D341Med (cell line): Measurements from ENCODE around the gene RPS18.
"Not testable (repeated sequence)": the region's sequence is repeated elsewhere in the genome, so short reads cannot be mapped to it uniquely, and the experiment has no call there.

Experiments used
- DNase-seq: peaks from one replicate; pipeline ENCODE4 v3.0.0; 2012; ENCODE audit warnings: low spot score

The RPS18 gene

DNA sequence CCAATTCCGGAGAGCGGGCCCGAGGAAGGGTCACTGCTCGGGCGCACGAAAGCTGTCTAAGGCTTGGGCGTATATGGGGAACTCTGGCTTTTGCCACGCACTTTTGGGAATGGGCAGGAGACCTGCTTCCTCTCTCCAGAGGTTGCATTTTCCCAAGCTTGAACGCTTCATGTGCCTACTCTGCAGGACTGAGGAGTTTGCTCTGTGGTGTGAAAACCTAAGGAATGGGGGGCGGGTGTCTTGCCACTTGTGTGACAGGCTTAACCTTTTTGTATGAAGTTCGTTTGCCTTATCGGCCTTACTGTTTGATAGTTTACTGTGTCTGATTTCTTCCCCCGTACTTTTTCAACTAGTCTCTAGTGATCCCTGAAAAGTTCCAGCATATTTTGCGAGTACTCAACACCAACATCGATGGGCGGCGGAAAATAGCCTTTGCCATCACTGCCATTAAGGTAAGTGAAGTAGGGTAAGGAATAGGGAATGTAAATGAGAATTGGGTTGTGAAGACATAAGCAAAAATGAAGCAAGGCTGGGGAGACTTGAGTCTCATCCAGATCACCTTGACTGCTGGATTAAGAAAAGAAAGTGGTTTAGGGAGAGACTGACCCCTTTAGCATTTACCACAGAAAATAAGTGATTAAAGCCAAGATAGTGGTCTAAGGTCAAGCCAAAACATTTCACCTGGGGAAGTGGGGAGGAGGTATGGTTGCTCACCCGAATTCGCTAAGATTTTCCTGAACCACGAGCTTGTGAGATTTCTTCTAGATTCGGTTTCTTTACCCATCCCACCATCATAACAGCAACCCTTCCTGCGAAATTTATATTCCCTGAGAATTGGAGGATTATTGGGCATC is 627 bp downstream of the RPS18 start:
- DNase-seq: no peak

- DNase-seq: no peak
Observed at GRCh38 chr6:33273129-33273923, 1.5 kb downstream of the RPS18 start.

DNA sequence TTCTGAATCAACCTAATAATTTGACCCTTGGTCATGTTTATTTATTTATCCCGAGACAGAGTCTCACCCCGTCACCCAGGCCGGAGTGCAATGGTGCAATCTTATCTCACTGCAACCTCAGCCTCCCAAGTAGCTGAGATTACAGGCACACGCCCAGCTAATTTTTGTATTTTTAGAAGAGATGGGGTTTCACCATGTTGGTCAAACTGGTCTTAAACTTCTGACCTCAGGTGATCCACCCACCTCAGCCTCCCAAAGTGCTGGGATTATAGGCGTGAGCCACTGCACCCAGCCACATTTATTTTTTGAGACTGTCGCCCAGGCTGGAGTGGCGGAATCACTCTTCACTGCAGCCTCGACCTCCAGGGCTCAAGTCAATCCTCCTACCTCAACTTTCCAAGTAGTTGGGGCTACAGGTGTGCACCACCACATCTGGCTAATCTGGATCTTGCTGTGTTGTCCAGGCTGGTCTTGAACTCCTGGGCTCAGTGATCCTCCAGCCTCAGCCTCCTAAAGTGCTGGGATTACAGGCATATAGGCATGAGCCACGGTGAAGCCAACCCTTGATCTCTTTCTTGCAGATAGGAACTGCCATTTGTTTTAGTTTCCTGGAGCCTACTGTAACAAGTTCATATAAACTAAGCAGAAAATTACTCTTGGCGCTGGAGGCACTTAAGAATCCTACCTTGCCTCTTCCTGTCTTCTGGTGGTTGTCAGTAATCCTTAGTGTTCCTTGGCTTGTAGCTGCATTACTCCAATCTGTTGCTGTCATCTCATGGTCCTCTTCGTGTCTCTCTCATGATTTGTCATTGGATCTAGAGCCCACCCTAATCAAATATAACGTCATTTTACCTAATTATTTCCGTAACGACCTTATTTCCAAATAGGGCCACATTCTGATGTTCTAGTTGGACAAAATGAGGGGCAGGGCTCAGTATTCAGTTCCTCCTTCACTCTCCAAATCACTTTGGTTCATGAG is 2.3 kb downstream of the RPS18 start:
- no peak for DNase-seq

GRCh38 chr6:33275795-33276580 is 4.1 kb downstream of the RPS18 start:
- not testable (repeated sequence) for DNase-seq

- no peak for DNase-seq
Observed at GRCh38 chr6:33276581-33276863, 4.6 kb downstream of the RPS18 start.

GRCh38 chr6:33276864-33277662 is 5.2 kb downstream of the RPS18 start, which contains the start of gene B3GALT4:
Gene B3GALT4 (plus strand): TSS chr6:33277123. CDS start chr6:33277420, 297 bp downstream.
- peak; percentile 86 for DNase-seq

DNA sequence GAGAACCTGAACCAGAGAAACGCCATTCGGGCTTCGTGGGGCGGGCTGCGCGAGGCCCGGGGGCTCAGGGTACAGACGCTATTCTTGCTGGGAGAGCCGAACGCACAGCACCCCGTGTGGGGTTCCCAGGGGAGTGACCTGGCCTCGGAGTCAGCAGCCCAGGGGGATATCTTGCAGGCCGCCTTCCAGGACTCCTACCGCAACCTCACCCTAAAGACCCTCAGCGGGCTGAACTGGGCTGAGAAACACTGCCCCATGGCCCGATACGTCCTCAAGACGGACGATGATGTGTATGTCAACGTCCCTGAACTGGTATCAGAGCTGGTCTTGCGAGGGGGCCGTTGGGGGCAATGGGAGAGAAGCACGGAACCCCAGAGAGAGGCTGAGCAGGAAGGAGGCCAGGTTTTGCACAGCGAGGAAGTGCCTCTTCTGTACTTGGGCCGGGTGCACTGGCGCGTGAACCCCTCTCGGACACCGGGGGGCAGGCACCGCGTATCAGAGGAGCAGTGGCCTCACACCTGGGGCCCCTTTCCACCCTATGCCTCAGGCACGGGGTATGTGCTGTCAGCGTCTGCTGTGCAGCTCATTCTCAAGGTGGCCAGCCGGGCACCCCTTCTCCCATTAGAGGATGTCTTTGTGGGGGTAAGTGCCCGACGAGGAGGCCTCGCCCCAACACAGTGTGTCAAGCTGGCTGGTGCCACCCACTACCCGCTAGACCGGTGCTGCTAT is 6.0 kb downstream of the RPS18 start:
- peak; percentile 58 for DNase-seq

DNA sequence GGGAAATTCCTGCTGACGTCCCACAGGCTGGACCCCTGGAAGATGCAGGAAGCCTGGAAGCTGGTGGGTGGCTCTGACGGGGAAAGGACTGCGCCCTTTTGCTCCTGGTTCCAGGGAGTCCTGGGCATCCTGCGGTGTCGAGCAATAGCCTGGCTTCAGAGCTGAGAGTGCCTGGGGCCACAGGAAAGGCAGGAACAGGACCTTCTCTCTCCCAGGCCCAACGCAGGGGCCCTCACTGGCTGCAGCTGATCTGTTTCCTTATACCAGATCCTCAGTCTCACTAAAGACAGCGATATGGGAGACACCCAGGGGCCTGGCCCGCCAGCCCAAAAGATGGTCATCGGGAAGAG is 6.5 kb downstream of the RPS18 start:
- DNase-seq: no peak

GRCh38 chr6:33278810-33279209 is 6.9 kb downstream of the RPS18 start:
- DNase-seq: no peak

- DNase-seq: no peak
Observed at GRCh38 chr6:33279257-33279695, 7.4 kb downstream of the RPS18 start.

DNA sequence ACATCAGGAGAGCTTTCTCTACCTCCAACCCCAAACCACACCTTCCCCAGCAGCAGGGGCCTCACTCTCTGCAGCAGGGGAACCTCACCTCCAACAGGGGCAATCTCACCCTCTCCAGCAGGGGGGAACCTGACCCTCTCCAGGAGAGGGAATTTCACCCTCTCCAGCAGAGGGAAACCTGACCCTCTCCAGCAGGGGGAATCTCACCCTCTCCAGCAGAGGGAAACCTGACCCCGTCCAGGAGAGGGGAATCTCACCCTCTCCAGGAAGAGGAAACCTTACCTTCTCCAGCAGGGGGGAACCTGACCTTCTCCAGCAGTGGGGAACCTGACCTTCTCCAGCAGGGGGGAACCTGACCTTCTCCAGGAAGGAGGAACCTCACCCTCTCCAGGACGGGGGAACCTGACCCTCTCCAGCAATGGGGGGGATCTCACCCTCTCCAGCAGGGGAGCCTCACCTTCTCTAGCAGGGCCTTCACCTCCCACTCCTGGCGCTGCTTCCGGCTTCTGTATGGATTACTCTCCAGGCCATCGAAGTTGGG is 8.2 kb downstream of the RPS18 start:
- peak; percentile 82 for DNase-seq

- DNase-seq: no peak
Observed at GRCh38 chr6:33280539-33280938, 8.7 kb downstream of the RPS18 start.

GRCh38 chr6:33285214-33285613 is 13.3 kb downstream of the RPS18 start:
- DNase-seq: not testable (repeated sequence)

GRCh38 chr6:33286946-33287914 is 15.4 kb downstream of the RPS18 start:
- DNase-seq: no peak

DNA sequence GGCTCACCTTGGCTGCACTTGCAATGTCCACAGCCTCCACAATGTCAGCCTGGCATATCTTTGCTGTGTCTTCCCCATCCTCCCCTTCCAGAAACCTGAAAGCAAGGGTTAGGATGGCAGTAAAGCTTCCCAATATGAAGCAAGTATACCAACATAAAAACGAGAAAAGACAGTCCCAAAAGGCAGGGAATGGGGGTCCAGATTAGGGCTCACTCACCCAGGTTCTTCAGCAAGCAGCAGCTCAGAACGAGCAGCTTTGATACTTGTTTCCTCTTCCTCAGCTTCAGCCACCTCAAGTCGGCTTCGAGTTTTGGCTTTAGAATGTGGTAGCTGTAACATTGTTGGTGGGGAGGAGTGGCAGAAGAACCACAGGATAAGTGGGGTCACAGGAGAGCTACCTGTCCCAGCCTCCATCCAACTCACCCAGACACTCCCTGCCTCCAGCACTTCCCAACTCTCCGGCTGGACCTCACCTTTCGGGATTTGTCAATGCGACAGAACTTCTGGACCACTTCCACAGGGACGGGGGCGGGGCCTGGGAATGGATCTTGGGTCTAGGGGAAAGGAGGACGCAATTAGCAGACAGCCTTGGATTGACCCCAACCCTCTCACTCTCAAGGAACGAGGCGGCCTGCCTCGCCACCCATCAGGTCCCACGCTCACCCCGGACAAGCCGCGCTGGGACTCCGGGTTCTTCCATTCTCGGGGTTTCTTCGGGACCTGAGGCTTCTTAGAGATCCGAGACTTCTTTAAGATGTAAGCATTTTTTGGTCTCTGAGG is 16.5 kb downstream of the RPS18 start:
- DNase-seq: no peak

- peak; percentile 89 for DNase-seq
Observed at GRCh38 chr6:33288921-33289783, 17.3 kb downstream of the RPS18 start, which contains the start of the genes PFDN6 and WDR46. Gene PFDN6 (plus strand): TSS chr6:33289601. CDS start chr6:33289857, 256 bp downstream. Gene WDR46 (minus strand): TSS chr6:33289239. CDS start chr6:33289170, 69 bp downstream.
